Dermis microvascular lymphatic vessel endothelial cell (primary cell): ENCODE results near the gene OAT. TPM values are rescaled to one million over a fixed set of nuclear protein-coding genes. Genes with fewer than 3 reads are reported as not detected.
A peak's percentile ranks its signal among the peaks of the same experiment; 100 is the strongest.

Experiments
- DNase-seq, 2 donors: peaks; one replicate each; pipeline versions ENCODE4 v3.0.0 to v3.0.0-alpha.2; 2010; ENCODE audit warnings: low read depth in 2 of 2
- total RNA-seq: library from RNA; depleted of rRNA; stranded (reverse); fragments of >200 nt; gene quantifications from 2 replicates; pipeline ENCODE4 v1.2.1, GENCODE V29; 2014

The OAT gene
- total RNA-seq, 1 donor from 2014 or later: 109 TPM

GRCh38 chr10:124403548-124403947 lies 15.2 kb downstream of the OAT start:
- DNase-seq: peak; percentile 78 to 86

GRCh38 chr10:124402273-124402672 lies 16.4 kb downstream of the OAT start:
- DNase-seq: no peak

DNA sequence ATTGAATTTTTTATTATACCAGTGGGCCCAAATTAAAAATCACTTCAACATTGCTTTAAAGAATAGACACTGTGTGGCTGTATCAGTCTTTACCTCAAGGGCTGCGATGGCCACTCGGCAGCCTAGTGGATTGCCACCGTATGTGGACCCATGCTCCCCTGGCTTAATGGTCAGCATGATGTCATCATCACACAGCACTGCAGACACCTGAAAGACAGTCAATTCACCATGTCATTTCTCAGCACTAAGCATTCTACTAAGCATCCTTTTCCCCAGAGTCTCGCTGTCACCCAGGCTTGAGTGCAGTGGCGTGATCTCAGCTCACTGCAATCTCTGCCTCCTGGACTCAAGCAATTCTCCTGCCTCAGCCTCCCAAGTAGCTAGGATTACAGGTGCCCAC lies 17.1 kb downstream of the OAT start:
- no peak for DNase-seq

- no peak for DNase-seq
These were observed 24.1 kb downstream of the OAT start for GRCh38 chr10:124394583-124394982.

DNA sequence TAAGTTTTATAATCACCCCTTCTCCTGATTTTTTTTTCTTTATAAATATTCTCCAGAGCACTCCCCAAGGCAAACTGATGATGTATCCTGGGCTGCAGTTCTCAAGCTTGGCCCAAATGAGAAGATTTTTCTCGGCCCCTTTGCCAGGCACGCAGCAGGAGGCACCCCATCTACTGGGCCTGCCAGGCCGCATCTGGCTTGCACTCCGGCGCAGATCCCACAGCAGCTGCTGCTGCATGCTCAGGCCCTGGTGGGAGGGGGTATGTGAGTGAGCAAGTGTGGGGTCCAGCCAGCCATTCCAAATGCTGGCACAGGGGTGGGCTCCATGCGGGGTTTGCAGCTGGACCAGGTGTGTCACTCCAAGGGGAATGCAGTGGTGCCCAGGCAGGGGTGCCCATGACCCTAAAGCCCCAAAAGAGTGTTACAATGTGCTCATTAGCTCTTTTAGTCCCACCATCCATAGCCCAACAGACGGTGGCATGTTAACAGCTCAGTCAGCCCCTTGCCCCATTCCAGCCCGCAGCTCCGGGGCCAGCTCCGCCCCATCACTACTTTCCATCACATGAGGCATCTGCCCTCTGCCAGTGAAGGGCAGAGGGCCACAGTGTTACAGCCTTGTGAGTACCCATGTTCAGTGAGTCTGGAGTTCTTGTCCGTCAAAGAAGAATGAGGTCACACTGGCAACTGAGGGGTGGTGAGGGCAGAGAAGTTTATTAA lies 25.9 kb downstream of the OAT start:
- no peak for DNase-seq

- no peak for DNase-seq
These were observed 28.1 kb downstream of the OAT start for GRCh38 chr10:124390471-124391187.

GRCh38 chr10:124389613-124390361 lies 28.9 kb downstream of the OAT start:
- no peak for DNase-seq

DNA sequence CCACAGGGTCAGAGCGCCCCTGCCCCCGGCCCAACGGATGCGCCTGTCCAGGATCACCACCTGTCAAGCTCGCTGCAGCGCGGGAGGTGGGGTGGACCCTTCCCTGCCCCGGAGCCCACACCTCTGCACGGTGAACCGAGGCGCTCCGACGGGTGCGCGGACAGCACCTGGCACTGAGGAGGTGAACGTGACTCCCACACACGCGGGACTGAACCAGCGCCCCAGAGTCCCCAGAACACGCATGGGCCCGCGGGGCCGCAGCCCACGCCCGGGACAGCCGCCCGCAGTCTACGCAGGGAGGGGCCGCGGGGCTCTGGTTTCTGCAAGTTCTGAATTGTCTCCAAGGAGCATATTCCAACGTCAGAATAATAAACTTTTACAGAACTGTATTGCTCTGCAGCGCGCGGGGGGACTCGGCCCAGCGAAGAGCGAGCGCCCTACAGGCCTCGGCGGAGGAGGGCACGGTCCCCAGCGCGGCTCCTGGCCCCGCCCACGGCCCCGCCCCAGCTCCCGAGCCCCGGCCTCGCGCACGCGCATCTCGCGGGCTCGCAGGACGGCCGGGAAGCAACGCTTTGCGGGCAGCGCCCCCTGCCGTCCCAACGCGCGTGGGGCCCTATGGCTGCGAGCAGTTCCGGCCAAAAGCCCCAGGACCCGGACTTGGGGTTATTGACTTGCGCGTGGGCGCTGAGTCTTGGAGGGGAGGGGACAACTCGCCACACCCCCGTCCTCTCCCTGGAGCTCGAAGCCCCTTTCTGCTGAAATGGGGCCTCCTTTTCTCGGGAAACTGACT lies 29.7 kb downstream of the OAT start:
- DNase-seq: peak; percentile 52 to 80

DNA sequence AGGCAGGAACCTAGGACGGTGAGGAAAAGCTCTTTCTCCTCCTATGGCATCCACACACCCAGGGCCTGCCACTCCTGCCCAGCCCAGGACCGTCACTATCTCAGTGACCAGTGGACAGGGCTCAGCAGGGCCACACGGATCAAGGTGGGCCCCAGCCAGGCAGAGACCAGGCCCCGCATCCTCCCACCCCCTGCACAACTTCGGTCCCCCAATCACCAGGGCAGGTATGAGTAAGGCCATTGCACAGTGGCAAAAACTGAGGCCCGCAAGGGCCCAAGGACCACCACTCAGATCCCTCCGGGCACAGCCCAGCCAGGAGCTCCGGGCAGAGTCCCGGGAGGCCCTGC lies 30.3 kb downstream of the OAT start:
- no peak for DNase-seq

- no peak for DNase-seq
These were observed 31.4 kb downstream of the OAT start for GRCh38 chr10:124387078-124387874.

DNA sequence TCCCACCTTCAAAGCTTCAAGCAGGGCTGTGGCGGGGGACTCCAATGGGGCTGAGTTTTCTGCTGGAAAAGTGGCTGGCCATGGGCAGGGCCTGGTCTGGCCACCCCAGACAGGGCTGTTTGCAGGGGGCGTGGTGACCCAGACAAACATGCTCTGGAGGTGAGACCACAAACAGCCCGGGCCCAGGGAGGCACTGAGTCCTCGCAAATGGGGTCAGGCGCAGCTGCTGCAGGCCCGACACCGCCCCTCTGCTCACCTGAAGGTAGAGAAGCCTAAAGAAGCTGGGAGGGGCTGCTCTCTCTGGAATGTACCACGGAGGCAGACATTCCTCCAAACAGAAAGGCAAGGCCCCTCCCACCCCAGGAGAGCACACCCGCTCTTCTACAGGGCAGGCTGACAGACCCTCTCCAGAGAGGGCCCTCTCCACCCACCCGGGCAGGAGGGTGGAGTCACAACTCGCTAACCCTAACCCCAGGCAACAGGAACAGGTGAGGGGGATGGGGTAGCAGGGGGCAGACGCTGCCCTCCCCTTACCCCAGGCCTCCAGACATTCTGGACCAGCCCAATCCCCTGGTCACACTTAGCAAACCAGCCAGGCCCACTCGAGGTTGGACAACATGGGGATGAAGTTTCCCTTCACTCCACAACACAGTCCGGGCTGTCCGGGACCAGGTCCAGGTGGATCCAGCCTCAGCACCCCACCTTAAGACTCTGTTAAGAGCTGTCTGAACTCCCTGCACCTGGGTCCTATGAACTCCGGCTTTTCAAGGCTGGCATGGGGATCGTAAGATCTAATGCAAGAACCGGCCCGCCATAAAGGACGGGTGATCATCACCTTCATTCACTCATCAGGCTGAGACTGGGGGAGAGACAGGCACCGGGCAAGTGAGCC lies 32.3 kb downstream of the OAT start:
- DNase-seq: no peak

DNA sequence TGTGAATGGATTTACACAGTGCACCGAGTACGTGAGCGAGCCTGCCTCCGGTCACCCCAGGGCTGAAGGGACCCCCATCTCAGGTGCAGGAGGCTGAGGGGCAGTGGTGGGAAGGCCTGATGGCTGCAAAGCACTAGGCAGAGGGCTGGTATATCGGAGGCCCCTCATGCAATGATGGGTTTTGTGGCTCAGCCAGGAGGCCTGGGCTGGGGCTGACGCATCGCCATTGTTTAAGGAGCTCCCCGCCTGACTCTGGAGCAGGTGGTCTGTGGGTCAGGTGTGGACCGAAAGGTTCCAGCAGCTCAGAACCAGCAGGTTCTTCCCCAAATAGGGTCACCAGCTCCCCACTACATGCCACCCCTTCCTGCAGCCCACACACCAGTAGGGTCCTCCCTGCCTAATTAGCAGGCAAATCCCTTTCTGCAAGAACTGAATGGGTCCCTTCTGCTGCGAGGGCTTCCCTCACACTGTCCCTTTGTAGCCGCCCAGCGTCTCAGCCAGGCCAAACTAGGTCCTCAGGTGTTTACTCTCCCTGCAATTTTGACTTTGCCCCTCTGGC lies 33.0 kb downstream of the OAT start:
- no peak for DNase-seq

DNA sequence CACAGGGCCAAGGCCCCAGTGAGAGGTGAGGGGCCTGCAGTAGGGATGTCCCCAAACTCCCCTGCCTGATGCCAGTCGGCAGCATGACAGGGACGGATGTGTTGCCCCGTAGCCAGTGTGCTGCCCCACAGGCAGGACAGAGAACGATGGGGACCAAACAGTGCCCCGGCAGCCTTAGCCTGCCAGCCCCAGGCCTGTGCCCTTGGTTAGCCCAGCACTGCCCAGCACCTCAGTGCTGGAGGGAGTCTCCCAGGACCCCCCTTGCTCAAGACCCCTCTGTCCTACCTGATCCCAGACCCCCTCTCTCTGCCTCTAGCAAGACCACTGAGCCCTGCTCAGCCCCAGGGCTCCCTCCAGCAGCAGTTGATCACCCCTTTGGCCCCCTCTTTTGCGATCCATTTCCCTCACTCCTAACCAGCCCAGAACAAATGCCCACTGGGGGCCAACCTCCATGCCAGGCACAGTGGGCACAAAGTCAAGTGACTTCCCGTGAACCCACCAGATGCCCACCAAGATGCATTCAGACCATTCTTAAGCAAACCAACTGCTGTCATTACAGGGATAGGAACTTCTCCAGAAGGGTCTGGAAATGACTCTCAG lies 34.0 kb downstream of the OAT start:
- no peak for DNase-seq

GRCh38 chr10:124384172-124384571 lies 34.6 kb downstream of the OAT start:
- no peak for DNase-seq

- no peak for DNase-seq
These were observed 35.2 kb downstream of the OAT start for GRCh38 chr10:124383496-124383895.

- DNase-seq: peak in 1 of 2 donors; percentile 20
These were observed 37.6 kb downstream of the OAT start for GRCh38 chr10:124381011-124381611.

DNA sequence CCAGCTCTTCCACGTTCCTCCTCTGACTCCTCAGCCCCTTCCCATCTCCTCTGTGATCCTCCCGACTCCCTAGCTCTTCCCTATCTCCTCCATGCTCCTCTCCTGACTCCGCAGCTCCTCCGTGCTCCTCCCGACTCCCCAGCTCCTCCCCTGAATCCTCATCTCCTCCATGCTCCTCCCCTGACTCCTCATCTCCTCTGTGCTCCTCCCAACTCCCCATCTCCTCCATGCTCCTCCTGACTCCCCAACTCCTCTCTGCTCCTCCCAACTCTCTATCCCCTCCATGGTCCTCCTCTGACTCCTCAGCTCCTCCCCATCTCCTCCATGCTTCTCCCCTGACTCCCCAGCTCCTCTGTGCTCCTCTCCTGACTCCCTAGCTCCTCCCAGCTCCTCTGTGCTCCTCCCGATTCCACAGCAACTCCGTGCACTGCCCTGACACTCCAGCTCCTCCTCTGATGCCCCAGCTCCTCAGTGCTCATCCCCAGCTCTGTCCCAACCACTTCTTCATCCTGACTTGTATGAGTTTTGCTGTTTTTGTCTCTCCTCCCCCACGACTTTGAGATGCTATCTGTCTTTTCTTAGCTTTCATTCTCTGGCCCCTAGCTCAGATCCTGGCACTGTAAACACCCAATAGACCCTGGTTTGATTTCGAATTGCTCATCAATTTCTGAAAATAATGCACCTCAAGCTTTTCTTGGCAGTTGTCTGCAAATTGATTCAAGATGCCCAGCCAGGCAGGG lies 38.3 kb downstream of the OAT start:
- no peak for DNase-seq

GRCh38 chr10:124379609-124380193 lies 39.0 kb downstream of the OAT start:
- no peak for DNase-seq
